Measurements from ENCODE around the gene BCAP31. TPM values are rescaled to one million over a fixed set of nuclear protein-coding genes. Genes with fewer than 3 reads are reported as not detected.
A peak's percentile ranks its signal among the peaks of the same experiment; 100 is the strongest.
"Not testable (repeated sequence)": the region's sequence is repeated elsewhere in the genome, so short reads cannot be mapped to it uniquely, and the experiment has no call there.

BCAP31 gene
- total and polyA plus RNA-seq, 11 donors: 59.9 to 162 (median 102) TPM

DNA sequence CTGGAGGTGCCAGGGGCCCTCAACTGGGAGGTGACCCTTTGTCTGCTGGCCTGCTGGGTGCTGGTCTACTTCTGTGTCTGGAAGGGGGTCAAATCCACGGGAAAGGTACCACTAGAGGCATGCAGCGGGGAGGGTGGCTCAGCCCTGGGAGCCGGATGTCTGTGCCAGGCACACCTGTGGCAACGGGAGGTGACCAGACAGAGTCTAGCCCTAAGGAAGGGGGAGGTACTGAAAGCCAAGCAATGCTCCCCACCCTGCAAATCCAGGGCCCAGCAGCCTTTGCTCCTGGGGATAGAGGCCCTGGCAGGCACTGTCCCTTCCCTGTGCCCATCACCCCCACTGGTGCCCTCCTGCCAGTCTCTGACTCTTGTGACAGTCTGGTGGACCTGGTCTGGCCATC, 32.2 kb downstream of the BCAP31 start:
- peak overlapping the region in 1 of 12 donors; percentile 92 for H3K27ac ChIP-seq
- peak in 1 of 5 donors; percentile 23 for DNase-seq

DNA sequence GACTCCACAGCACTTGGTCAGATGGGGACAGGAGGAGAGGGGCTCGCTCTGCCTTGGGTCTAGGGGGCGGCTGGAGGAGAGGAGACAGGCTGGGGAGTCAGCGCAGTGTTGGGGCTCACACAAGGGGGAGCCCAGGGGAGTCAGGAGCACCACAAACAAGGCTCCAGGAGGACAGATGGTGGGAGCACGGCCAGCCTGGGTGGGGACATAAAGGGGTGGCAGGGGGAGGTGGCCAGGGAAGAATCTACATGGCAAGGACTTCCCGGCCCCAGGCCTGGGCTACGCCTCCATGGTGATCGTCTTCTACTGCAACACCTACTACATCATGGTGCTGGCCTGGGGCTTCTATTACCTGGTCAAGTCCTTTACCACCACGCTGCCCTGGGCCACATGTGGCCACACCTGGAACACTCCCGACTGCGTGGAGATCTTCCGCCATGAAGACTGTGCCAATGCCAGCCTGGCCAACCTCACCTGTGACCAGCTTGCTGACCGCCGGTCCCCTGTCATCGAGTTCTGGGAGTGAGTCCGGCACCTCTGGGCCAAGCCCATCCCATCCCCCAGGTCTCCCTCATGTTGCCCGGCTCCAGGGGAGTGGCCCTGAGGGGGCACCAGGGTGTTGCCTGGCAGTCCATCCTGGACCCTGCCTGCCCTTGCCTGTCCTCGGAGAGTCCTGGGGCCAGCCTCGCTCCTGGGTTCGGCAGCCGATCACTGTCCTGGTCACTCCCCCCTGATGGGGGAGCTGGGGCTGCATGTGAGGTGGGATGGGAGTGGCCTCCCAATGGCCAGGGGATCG, 33.0 kb downstream of the BCAP31 start:
- H3K9me3 ChIP-seq; H3K27me3 ChIP-seq; ATAC-seq; intact Hi-C loops (cut with DNase I); H3K36me3 ChIP-seq: not testable (repeated sequence)
- Histone ChIP-seq H3K4me1 (peaks cover 0 to 16% (median 0%) of the 10 kb centered on the region in 12 donors), H3K4me3 (peak overlapping the region in 1 of 12 donors; percentile 69), H3K27ac (peak overlapping the region in 3 of 12 donors; percentile 85 to 92 (median 88))
- 65 to 79% (median 73%) methylated on average over 10 to 21 of the region's 21 CpGs for WGBS, 4 donors
- peak in 3 of 5 donors; percentile 25 to 34 (median 26) for DNase-seq

More for the DNA sequence above, 32.2 kb downstream of the BCAP31 start:
- ATAC-seq: no peak
- intact Hi-C loops (cut with DNase I): no loop called here
- TF ChIP-seq POLR2A (IDR thresholded peaks at IDR 0.05): no peak
- no peak for TF ChIP-seq CTCF (IDR thresholded peaks at IDR 0.05)
- Histone ChIP-seq H3K9me3 (no peaks in the 10 kb centered on the region), H3K4me3 (no peak overlapping the region), H3K27me3 (no peaks in the 10 kb centered on the region), H3K4me1 (peaks cover 0 to 15% (median 0%) of the 10 kb centered on the region in 12 donors), H3K36me3 (peaks cover 0 to 5% (median 0%) of the 10 kb centered on the region in 9 donors)
- 0 to 74% (median 55%) methylated on average over 1 to 4 of the region's 4 CpGs for WGBS, 4 donors

DNA sequence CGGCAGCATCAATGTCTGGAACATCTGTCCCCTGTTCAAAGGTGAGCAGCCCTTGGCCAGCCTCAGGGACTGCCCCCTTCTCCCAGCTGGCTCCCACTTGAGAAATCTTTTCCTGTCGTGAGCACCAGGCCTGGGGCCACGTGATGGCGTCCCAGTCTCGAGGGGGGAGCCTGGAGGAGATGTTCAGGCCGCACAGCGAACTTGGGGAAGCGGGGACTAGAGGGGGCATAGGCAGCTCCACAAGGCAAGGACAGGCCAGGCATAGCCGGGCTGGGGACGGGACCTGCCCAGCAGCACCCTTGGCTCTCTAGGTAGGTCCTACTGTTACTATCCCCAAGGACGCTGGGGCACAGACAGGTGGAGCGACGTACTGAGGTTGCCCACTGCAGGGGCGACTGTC, 33.7 kb downstream of the BCAP31 start:
- Histone ChIP-seq H3K27me3 (peaks cover 0 to 8% (median 0%) of the 10 kb centered on the region in 9 donors), H3K4me3 (peak overlapping the region in 6 of 12 donors; percentile 48 to 69 (median 56)), H3K4me1 (peaks cover 0 to 16% (median 0%) of the 10 kb centered on the region in 12 donors), H3K9me3 (no peaks in the 10 kb centered on the region), H3K27ac (peak overlapping the region in 8 of 12 donors; percentile 19 to 92 (median 80)), H3K36me3 (peaks cover 0 to 5% (median 0%) of the 10 kb centered on the region in 9 donors)
- DNase-seq (peak in 1 of 5 donors; percentile 32), ATAC-seq (no peak)
- intact Hi-C loops (cut with DNase I): no loop called here
- 53 to 90% (median 75%) methylated on average over 9 to 14 of the region's 14 CpGs for WGBS, 4 donors
- TF ChIP-seq CTCF (IDR thresholded peaks at IDR 0.05): no peak

GRCh38 chrX:153689654-153690465, 34.3 kb downstream of the BCAP31 start:
- Histone ChIP-seq H3K27me3 (peaks cover 0 to 9% (median 0%) of the 10 kb centered on the region in 9 donors), H3K4me1 (peaks cover 0 to 16% (median 0%) of the 10 kb centered on the region in 12 donors), H3K4me3 (peak overlapping the region in 10 of 12 donors; percentile 14 to 69 (median 51)), H3K9me3 (no peaks in the 10 kb centered on the region), H3K36me3 (peaks cover 0 to 3% (median 0%) of the 10 kb centered on the region in 9 donors), H3K27ac (peak overlapping the region in 9 of 12 donors; percentile 23 to 92 (median 76))
- intact Hi-C loops (cut with DNase I): no loop called here
- peak in 3 of 4 donors; percentile 2 to 9 (median 4) for ATAC-seq
- DNase-seq: peak in 2 of 5 donors; percentile 25 to 35
- no peak for TF ChIP-seq CTCF (IDR thresholded peaks at IDR 0.05)
- TF ChIP-seq POLR2A (IDR thresholded peaks at IDR 0.05): no peak
- 48 to 85% (median 63%) methylated on average over 14 to 19 of the region's 19 CpGs for WGBS, 4 donors

Data from heart left ventricle (tissue), 16 donors.